ENCODE measurements around the gene ZBTB37. TPM values are rescaled to one million over a fixed set of nuclear protein-coding genes. Genes with fewer than 3 reads are reported as not detected.
"Not testable (repeated sequence)": the region's sequence is repeated elsewhere in the genome, so short reads cannot be mapped to it uniquely, and the experiment has no call there.

Gene ZBTB37
- total RNA-seq, 1 donor from 2014 or later, result 6.6 TPM

DNA sequence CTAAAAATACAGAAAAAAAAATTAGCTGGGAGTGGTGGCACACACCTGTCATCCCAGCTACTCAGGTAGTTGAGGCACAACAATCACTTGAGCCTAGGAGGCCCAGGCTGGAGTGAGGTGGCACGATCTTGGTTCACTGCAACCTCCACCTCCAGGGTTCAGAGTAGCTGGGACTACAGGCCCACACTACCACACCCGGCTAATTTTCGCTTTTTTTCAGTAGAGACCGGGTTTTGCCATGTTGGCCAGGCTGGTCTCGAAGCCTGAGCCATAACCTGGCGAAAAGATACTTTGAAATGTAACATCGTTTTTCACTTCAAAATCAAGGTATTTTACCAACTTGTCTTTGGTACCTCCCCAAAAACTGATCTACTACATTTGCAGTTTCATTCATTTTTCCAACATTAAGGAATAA is 6.4 kb upstream of the ZBTB37 start:
- peaks cover 7 to 71% of the 10 kb centered on the region in 2 donors for H3K36me3 ChIP-seq

DNA sequence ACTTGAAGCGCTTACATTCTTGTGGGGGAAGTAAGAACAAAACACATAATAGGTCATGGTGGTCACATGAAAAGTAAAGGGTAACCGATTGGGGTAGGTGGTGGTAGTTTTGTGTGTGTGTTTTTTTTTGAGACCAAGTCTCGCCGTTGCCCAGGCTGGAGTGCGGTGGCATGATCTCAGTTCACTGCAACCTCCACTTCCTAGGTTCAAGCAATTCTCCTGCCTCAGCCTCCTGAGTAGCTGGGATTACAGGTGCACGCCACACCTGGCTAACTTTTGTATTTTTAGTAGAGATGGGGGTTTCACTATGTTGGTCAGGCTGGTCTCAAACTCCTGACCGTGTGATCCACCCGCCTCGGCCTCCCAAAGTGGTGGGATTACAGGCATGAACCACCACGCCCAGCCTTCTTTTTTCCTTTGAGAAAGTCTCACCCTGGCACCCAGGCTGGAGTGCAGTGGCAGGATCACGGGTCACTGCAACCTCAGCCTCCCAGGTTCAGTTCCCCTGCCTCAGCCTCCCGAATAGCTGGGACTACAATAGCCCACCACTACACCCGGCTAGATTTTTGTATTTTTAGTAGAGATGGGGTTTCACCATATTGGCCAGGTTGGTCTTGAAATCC is 5.9 kb upstream of the ZBTB37 start:
- H3K36me3 ChIP-seq, result peaks cover 7 to 70% of the 10 kb centered on the region in 2 donors
- H3K27ac ChIP-seq; H3K4me3 ChIP-seq; intact Hi-C loops (cut with DNase I); DNase-seq (ENCODE audit: extremely low spot score in 2 of 2); H3K9me3 ChIP-seq; H3K27me3 ChIP-seq: not testable (repeated sequence)
- H3K4me1 ChIP-seq, result peaks cover 27% of the 10 kb centered on the region

More for the DNA sequence above, 6.4 kb upstream of the ZBTB37 start:
- intact Hi-C loops (cut with DNase I), result no loop called here
- H3K27me3 ChIP-seq, result no peaks in the 10 kb centered on the region
- no peak for TF ChIP-seq POLR2A (IDR thresholded peaks at IDR 0.05)
- TF ChIP-seq, protein P1, sequence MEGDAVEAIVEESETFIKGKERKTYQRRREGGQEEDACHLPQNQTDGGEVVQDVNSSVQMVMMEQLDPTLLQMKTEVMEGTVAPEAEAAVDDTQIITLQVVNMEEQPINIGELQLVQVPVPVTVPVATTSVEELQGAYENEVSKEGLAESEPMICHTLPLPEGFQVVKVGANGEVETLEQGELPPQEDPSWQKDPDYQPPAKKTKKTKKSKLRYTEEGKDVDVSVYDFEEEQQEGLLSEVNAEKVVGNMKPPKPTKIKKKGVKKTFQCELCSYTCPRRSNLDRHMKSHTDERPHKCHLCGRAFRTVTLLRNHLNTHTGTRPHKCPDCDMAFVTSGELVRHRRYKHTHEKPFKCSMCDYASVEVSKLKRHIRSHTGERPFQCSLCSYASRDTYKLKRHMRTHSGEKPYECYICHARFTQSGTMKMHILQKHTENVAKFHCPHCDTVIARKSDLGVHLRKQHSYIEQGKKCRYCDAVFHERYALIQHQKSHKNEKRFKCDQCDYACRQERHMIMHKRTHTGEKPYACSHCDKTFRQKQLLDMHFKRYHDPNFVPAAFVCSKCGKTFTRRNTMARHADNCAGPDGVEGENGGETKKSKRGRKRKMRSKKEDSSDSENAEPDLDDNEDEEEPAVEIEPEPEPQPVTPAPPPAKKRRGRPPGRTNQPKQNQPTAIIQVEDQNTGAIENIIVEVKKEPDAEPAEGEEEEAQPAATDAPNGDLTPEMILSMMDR (IDR thresholded peaks at IDR 0.05), result no peak
- no peak for DNase-seq (ENCODE audit: extremely low spot score in 2 of 2)
- no peaks in the 10 kb centered on the region for H3K9me3 ChIP-seq
- peaks cover 22% of the 10 kb centered on the region for H3K4me1 ChIP-seq
- no peak overlapping the region for H3K27ac ChIP-seq
- no peak overlapping the region for H3K4me3 ChIP-seq

DNA sequence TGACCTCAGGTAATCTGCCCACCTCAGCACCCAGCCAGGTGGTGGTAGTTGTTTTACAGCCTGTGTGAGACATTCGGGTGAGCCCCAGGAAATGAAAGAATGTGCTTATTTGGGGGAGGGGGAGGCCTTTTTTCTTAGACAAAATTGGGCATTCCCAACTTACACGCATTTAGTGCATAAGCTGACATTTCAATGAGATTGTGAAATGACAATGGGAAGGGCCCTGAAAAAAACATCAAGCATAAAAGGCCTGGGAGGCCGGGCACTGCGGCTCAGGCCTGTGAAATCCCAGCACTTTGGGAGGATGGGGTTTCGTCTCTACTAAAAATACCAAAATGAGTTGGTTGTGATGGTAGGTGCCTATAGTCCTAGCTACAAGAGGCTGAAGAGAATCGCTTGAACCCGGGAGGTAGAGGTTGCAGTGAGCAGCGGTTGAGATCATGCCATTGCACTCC is 5.4 kb upstream of the ZBTB37 start:
- Histone ChIP-seq H3K27me3 (no peaks in the 10 kb centered on the region), H3K27ac (no peak overlapping the region), H3K9me3 (no peaks in the 10 kb centered on the region), H3K36me3 (peaks cover 7 to 67% of the 10 kb centered on the region in 2 donors), H3K4me3 (no peak overlapping the region), H3K4me1 (peaks cover 29% of the 10 kb centered on the region)
- no peak for DNase-seq (ENCODE audit: extremely low spot score in 2 of 2)
- intact Hi-C loops (cut with DNase I), result no loop called here
- TF ChIP-seq POLR2AphosphoS5 (IDR thresholded peaks at IDR 0.05; ENCODE audit: insufficient read depth in 1 of 2, low read depth in 1 of 2) (no peak), POLR2A (IDR thresholded peaks at IDR 0.05) (no peak)
- TF ChIP-seq, protein P1 (IDR thresholded peaks at IDR 0.05), result no peak

DNA sequence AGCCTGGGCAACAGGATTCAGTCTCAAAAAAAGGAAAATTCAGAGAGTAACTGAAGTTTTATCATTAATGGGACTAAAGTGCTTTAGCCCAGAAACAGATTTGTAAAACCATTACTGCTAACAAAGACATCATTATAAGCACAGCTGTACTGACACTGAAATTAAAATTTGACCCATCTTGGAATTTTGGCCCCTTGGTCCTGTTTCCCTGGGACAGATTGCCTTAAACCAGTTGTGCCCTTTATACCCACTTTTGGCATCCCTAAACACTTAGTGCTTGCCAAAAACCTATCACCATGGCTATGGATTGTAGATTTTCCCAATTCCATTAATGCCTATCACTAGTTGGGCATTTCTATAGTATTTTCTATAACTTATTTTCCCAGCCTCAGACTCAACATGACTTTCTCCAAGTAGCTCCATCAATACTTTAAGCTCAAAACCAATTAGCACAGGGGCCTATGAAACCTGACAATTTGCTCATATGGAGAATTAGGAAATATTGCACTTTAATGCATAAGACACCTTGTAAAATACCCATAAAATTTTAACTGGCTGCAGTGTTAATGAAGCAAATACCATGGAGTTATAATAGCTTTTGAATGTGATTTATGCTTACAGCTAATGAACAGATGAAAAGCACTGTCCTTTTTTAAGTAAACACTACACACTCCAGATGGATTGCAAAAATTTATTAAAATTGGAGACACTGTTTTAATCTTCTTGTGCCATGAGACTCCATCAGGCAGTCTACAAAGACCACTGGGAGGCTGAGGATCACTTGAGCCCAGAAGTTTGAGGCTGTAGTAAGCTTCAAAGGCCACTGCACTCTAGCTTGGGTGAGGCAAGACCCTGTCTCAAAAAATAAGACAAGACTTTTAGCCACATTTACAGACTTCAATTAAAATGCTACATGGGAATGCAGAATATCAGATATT is 4.7 kb upstream of the ZBTB37 start:
- Histone ChIP-seq H3K9me3 (no peaks in the 10 kb centered on the region), H3K4me3 (no peak overlapping the region), H3K27me3 (no peaks in the 10 kb centered on the region), H3K36me3 (peaks cover 7 to 60% of the 10 kb centered on the region in 2 donors), H3K4me1 (peaks cover 29% of the 10 kb centered on the region), H3K27ac (no peak overlapping the region)
- DNase-seq (ENCODE audit: extremely low spot score in 2 of 2), result no peak
- intact Hi-C loops (cut with DNase I), result no loop called here
- TF ChIP-seq POLR2A (IDR thresholded peaks at IDR 0.05) (no peak), POLR2AphosphoS5 (IDR thresholded peaks at IDR 0.05; ENCODE audit: insufficient read depth in 1 of 2, low read depth in 1 of 2) (no peak)
- TF ChIP-seq, protein P1 (IDR thresholded peaks at IDR 0.05), result no peak

DNA sequence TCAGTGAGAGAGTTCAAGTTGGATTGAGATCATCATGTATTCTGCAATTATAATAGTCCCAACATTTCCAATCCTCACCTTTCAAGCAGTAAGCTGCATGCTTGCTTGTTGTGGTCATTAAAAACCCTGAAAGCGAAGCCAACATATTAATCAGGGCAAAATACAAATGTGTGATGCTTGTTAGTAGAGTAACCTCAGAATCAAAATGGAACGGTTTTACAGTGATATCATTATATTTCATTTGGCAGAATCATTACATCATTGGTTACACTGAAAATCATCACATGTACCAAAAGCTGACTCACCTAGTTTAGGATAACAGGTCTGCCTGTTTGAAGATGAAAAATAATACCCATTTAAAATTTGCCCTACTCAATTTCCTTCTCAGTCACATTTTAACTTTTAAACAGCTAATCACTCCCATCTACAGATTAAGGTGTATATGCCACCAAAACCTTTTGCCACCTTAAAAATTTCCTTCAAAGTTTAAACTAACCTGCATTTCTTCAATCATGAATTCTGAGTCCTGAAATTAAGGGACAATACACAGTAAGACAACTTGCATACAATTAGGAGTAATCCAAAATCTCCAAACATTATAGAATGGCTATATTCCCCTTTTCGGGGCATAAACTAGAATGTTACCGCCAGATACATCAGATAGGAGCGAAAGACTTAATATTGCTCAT is 3.9 kb upstream of the ZBTB37 start:
- H3K4me3 ChIP-seq, result no peak overlapping the region
- intact Hi-C loops (cut with DNase I), result no loop called here
- H3K36me3 ChIP-seq, result peaks cover 7 to 52% of the 10 kb centered on the region in 2 donors
- no peaks in the 10 kb centered on the region for H3K27me3 ChIP-seq
- TF ChIP-seq, protein P1 (IDR thresholded peaks at IDR 0.05), result no peak
- TF ChIP-seq POLR2AphosphoS5 (IDR thresholded peaks at IDR 0.05; ENCODE audit: insufficient read depth in 1 of 2, low read depth in 1 of 2), result no peak
- no peak for TF ChIP-seq POLR2A (IDR thresholded peaks at IDR 0.05)
- H3K27ac ChIP-seq, result no peak overlapping the region
- H3K4me1 ChIP-seq, result peaks cover 37% of the 10 kb centered on the region
- no peaks in the 10 kb centered on the region for H3K9me3 ChIP-seq
- no peak for DNase-seq (ENCODE audit: extremely low spot score in 2 of 2)

Measured in vagina (tissue), 2 donors.